ENCODE data around the gene VGF.
A peak's percentile ranks its signal among the peaks of the same experiment; 100 is the strongest.

Gene VGF

GRCh38 chr7:101165958-101166647, 734 bp upstream of the VGF start:
- no peak for DNase-seq

GRCh38 chr7:101164071-101164840, 1.1 kb downstream of the VGF start:
- DNase-seq = no peak

- no peak for DNase-seq
Measured at GRCh38 chr7:101163279-101164070, 1.9 kb downstream of the VGF start.

DNA sequence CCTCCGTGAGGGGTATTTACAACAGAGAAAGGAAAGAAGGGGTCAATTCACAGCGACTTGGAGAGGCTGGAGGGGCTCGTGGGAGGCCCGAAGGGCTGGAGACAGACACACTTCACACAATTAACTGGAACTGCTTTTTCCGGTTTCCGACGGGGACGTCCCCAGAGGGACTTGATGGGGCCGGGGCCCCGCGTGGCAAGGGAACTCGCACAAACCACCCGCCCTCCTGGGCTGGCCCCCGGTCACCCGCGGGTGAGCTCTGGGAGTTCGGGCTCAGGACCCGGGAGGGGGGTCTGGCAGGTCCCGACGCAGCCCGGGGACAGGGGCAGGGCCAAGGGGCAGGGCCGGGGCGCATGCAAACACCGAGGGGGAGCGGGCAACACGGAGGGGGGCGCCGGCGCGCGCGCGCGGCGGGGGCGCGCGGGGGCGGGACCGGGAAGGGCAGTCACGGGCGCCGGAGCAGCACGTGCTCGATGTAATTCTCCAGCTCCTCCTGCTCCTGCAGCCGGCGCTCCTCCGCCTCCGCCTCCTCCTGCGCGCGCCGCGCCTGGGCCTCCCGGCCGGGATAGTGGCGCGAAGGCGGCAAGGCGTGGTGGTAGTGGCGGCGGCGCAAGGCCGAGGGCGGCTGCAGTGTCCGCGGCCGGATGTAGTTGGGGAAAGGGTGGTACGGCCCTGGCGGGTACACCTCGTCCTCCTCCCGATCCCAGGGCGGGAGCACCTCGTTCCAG, 2.7 kb downstream of the VGF start:
- DNase-seq = no peak

DNA sequence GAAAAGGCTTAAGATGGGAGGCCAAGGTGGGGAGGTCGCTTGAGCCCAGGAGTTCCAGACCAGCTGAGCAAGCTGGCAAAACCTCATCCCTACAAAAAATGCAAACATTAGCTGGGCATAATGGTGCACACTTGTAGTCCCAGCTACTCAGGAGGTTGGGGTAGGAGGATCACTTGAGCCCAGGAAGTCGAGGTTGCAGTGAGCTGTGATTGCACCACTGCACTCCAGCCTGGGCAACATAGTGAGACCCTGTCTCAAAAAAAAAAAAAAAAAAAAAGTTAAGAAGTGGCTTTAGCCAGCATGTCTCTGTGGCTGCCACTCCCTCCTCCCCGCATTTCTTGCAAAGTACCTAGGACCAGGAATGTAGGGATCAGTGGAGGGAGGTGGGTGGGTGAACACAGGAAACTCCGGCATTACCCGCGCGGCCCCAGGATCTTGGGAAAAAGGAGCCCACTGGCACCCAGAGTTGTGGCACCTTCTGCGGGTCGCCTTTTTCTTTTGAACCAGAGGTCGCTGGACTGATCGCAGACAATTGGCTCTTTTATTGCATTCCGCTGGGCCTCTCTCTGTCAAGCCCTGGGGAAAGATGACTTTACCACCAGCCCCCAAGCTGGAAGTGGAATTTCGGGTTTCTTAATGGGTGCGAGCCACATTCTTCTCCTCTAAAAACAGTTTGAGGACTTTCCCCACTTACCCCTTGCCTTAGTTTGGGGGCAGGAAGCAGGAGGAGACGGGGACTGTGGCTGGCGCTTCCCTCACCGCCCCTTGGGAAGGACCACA, 3.5 kb downstream of the VGF start:
- DNase-seq = no peak

GRCh38 chr7:101160910-101161309, 4.5 kb downstream of the VGF start:
- DNase-seq = no peak

DNA sequence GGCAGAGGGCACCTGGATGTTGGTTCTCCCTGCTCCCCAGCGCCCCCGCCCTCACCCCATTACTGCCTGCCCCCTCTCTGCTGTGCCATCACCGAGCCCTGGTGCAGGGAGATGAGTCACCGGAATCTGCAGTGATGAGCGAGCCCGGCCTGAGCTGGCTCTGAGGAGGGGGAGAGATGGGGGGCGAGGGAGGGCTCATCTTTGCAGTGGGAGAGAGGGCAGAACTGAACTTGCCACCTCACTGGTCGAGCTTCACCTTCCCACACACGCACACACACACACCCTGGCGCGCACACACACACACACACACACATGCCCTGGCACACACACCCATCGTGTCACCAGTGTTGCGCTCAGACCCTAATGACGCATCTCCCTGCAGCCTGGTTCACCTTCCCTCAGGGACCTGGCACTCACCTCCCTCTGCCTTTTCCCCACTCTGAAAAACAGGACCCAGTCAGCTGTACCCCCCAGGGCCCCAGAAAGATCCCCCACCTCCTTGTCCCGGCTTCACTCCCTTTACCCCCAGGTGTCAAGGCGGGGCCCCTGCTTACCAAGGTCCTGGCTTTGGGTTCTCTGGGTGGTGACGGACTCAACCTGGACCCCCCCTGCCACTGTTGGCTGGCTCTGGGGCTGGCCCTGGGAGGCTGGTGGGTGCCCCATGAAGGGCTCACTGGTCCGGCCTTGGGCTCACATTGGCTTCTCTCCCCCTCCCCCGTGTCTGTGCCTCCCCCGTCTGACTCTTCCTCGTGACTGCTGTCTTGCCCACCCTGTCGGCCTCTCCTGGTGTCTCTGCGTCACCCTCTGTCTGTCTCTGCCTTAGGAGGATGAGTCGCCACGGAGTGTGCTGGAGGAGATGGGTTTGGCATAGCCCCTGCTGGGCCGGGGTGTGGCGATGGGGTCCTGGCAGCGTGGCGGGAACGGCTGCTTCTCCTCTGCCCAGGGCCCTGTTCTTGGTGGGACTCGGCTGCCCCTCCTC, 5.4 kb downstream of the VGF start:
- no peak for DNase-seq

GRCh38 chr7:101156866-101157589, 8.3 kb downstream of the VGF start:
- no peak for DNase-seq

DNA sequence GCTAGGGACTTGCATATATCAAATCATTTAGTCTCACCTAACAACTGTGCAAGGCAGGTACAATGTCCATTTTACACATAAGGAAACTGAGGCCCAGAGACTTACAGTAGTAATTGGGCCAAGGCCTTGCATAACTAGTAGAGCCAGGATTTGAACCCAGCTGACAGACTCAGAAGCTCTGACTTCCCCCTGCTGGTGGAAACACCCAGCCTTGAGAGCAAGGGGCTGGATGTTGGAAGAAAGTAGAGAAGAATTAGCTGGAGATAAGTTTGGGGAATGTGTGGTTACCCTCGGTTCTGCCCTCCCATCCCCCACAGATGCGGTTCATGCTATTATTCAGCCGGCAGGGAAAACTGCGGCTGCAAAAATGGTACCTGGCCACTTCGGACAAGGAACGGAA, 9.1 kb downstream of the VGF start:
- no peak for DNase-seq

DNA sequence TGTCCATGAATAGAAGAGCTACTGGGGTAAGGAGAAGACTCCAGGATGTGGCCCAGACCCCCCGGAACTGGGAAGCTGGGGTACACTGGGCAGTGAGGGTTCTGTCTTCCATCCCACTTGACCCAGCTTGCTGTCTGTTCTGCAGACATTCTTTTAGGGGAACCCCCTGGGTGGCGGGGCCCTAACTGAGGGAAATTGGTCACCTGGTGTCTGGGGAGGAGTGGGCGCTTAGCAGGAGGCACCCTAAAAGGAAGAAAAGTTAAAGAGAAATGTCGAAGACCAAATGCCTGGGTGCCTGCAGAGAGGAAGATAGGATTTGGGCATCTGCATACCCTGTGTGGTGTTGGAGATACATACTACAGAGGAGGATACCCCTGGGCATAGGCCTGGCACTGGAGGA, 10.1 kb downstream of the VGF start:
- DNase-seq = no peak

- DNase-seq = no peak
Measured at GRCh38 chr7:101154693-101155102, 10.7 kb downstream of the VGF start.

- DNase-seq = peak; percentile 79
Measured at GRCh38 chr7:101153969-101154692, 11.2 kb downstream of the VGF start, which contains the start of gene AP1S1. Gene AP1S1, plus strand, starts transcription at chr7:101154476. Its CDS starts 39 bp downstream, at chr7:101154515.

GRCh38 chr7:101151908-101152651, 13.3 kb downstream of the VGF start:
- no peak for DNase-seq

- DNase-seq = no peak
Measured at GRCh38 chr7:101140746-101141382, 24.5 kb downstream of the VGF start.

GRCh38 chr7:101140339-101140699, 25.1 kb downstream of the VGF start:
- DNase-seq = no peak

DNA sequence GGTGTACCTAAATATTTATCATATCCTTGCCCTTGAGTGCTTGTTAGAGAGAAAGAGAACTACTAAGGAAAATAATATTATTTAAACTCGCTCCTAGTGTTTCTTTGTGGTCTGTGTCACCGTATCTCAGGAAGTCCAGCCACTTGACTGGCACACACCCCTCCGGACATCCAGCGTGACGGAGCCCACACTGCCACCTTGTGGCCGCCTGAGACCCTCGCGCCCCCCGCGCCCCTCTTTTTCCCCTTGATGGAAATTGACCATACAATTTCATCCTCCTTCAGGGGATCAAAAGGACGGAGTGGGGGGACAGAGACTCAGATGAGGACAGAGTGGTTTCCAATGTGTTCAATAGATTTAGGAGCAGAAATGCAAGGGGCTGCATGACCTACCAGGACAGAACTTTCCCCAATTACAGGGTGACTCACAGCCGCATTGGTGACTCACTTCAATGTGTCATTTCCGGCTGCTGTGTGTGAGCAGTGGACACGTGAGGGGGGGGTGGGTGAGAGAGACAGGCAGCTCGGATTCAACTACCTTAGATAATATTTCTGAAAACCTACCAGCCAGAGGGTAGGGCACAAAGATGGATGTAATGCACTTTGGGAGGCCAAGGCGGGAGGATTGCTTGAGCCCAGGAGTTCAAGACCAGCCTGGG, 27.0 kb downstream of the VGF start:
- DNase-seq = peak; percentile 80

GRCh38 chr7:101137651-101138212, 27.6 kb downstream of the VGF start:
- no peak for DNase-seq
